Chondrocyte (in vitro differentiated cells): ENCODE data around the gene TUSC2. TPM values are rescaled to one million over a fixed set of nuclear protein-coding genes. Genes with fewer than 3 reads are reported as not detected.

Experiments
- DNase-seq: peaks from one replicate; pipeline ENCODE4 v3.0.0; 2021; ENCODE audit warnings: mixed read lengths, low spot score
- H3K27ac Mint-ChIP-seq: one replicate; pipeline ENCODE4 v1.8.0; 2021; ENCODE audit warnings: mild to moderate bottlenecking, moderate library complexity, mixed read lengths; ENCODE audit not compliant: unreplicated experiment
- H3K27me3 Mint-ChIP-seq: 2 replicates; pipeline ENCODE4 v1.8.0; 2021; ENCODE audit warnings: low read depth, mixed read lengths
- H3K36me3 Mint-ChIP-seq: 2 replicates; pipeline ENCODE4 v1.8.0; 2021; ENCODE audit warnings: low read depth, mixed read lengths
- H3K4me1 Mint-ChIP-seq: 2 replicates; pipeline ENCODE4 v1.8.0; 2021; ENCODE audit warnings: low read depth, mild to moderate bottlenecking, mixed read lengths
- H3K4me3 Mint-ChIP-seq: one replicate; pipeline ENCODE4 v1.8.0; 2021; ENCODE audit warnings: mild to moderate bottlenecking, moderate library complexity, mixed read lengths; ENCODE audit not compliant: unreplicated experiment
- H3K9me3 Mint-ChIP-seq: 2 replicates; pipeline ENCODE4 v1.8.0; 2021; ENCODE audit warnings: low read depth, mixed read lengths
- CTCF ChIP-seq: fragments of 200-600 bp; sonication (generic); IDR thresholded peaks from 2 replicates; pipeline ENCODE4 v1.5.0; 2021; ENCODE audit warnings: antibody characterized with exemption, mild to moderate bottlenecking, moderate library complexity
- total RNA-seq: library from RNA; stranded (reverse); gene quantifications from 3 replicates; pipeline ENCODE4 v1.2.1, GENCODE V29; 2021

TUSC2 gene
- total RNA-seq, 1 donor from 2014 or later: 15.3 TPM

- TF ChIP-seq CTCF: no peak
- Mint-ChIP-seq H3K9me3 (no peaks in the 10 kb centered on the region), H3K4me3 (no peak overlapping the region), H3K36me3 (peaks cover 8% of the 10 kb centered on the region), H3K4me1 (peaks cover 47% of the 10 kb centered on the region), H3K27me3 (no peaks in the 10 kb centered on the region), H3K27ac (no peak overlapping the region)
- no peak for DNase-seq
These were observed 9.4 kb downstream of the TUSC2 start for GRCh38 chr3:50318615-50319014.

- Mint-ChIP-seq H3K27ac (no peak overlapping the region), H3K36me3 (peaks cover 8% of the 10 kb centered on the region), H3K4me3 (no peak overlapping the region), H3K27me3 (no peaks in the 10 kb centered on the region), H3K9me3 (no peaks in the 10 kb centered on the region), H3K4me1 (peaks cover 46% of the 10 kb centered on the region)
- no peak for DNase-seq
- TF ChIP-seq CTCF: no peak
These were observed 9.9 kb downstream of the TUSC2 start for GRCh38 chr3:50318163-50318562.

- Mint-ChIP-seq H3K36me3 (peaks cover 8% of the 10 kb centered on the region), H3K4me3 (no peak overlapping the region), H3K27ac (no peak overlapping the region)
These were observed 10.7 kb downstream of the TUSC2 start for GRCh38 chr3:50317300-50317699.

GRCh38 chr3:50316657-50317242, 11.3 kb downstream of the TUSC2 start:
- peaks cover 38% of the 10 kb centered on the region for H3K4me1 Mint-ChIP-seq

More at GRCh38 chr3:50317300-50317699, 10.7 kb downstream of the TUSC2 start:
- no peak for DNase-seq
- Mint-ChIP-seq H3K9me3 (no peaks in the 10 kb centered on the region), H3K27me3 (no peaks in the 10 kb centered on the region), H3K4me1 (peaks cover 39% of the 10 kb centered on the region)
- no peak for TF ChIP-seq CTCF

GRCh38 chr3:50314816-50315215, 13.2 kb downstream of the TUSC2 start:
- no peaks in the 10 kb centered on the region for H3K9me3 Mint-ChIP-seq
- H3K27ac Mint-ChIP-seq: no peak overlapping the region
- no peak for DNase-seq
- H3K36me3 Mint-ChIP-seq: peaks cover 8% of the 10 kb centered on the region
- H3K4me3 Mint-ChIP-seq: no peak overlapping the region
- no peaks in the 10 kb centered on the region for H3K27me3 Mint-ChIP-seq
- peaks cover 29% of the 10 kb centered on the region for H3K4me1 Mint-ChIP-seq
- TF ChIP-seq CTCF: no peak

More at GRCh38 chr3:50316657-50317242, 11.3 kb downstream of the TUSC2 start:
- H3K4me3 Mint-ChIP-seq: no peak overlapping the region
- H3K27me3 Mint-ChIP-seq: no peaks in the 10 kb centered on the region
- DNase-seq: no peak
- H3K36me3 Mint-ChIP-seq: peaks cover 8% of the 10 kb centered on the region
- no peak for TF ChIP-seq CTCF
- H3K27ac Mint-ChIP-seq: no peak overlapping the region
- no peaks in the 10 kb centered on the region for H3K9me3 Mint-ChIP-seq
